ENCODE measurements around the gene LTBP3.

LTBP3 gene

DNA sequence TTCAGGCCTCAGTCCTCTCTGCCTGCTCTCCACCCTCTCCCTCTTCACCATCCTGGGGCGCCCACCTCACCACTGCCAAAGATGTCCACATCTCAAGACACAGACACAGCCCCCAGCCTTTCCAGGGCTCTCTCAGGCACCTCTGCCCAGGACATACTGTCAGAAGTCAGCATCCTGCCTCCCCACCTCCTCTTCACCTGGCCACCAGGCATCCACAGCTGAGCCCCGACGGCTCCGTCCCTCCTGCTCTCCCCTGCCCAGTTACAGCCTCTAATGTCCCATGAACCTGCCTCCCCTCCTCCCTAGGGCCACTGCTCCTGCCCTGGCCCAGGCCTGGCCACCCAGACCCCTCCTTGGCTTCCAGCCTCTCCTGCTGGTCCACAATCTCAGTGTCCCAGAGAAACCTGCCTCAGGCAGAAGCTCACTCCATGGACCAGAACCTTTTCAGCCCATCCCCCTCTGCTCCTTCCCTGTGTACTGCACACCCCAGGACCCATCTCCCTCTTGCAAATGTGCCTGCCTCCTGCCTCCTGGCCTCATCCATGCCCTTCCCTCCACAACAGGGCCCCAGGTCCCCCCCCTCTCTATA lies 3.2 kb downstream of the LTBP3 start:
- peak overlapping the region; percentile 73 for H3K27ac ChIP-seq
- H3K9ac ChIP-seq (ENCODE audit: insufficient read length), result no peak overlapping the region
- TF ChIP-seq FOXP2 (optimal IDR thresholded peaks at IDR 0.05; ENCODE audit: control extremely low read depth, extremely low read length, insufficient read depth), result no peak
- no peak for TF ChIP-seq POLR2AphosphoS5 (IDR thresholded peaks at IDR 0.05; ENCODE audit: borderline replicate concordance, low read depth, low read length)
- TF ChIP-seq EZH2 (IDR thresholded peaks at IDR 0.05), result no peak

DNA sequence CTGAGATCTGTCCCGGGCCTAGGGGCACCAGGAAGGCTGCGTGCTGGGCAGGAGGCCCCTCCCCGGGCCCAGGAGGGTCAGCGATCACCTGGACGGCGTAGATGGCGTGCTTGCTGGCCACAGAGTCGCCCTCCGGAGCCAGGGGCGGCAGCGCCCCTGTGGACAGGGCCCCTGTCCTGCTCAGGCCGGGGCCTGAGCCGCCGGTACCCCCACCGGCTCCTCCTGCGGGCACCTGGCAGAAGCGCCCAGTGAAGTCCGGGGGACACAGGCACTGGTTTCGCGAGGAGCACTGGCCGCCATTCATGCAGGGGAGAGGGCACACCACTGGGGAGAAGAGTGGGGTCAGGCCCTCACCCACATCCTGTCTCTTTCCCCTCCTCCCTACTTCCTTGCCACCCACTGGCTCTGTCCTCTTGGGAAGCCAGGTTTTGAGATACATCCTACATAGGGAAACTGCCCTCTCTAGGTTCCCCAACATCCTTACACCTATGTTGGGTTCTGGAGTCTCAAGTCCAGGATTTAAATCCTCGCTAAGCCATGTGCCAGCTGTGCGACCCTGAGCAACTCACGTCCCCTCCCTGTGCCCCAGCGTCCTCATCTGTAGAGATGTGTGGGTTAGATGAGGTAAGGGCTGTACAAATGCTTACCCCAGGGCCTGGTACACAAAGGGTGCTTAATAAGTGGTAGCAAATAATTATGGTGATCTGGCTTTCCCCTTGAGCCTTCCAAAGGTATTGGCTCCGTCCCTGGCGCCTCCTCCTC lies 3.9 kb downstream of the LTBP3 start:
- Histone ChIP-seq H3K9me3 (ENCODE audit: low read depth, low read length) (no peaks in the 10 kb centered on the region), H3K27ac (peak overlapping the region; percentile 73), H3K9ac (ENCODE audit: insufficient read length) (peak overlapping the region; percentile 29), H3K4me3 (peak overlapping the region; percentile 64), H3K36me3 (ENCODE audit: insufficient read depth, low read length) (peaks cover 17% of the 10 kb centered on the region; the same call in 1 of the 2 replicates)
- TF ChIP-seq POLR2AphosphoS5 (IDR thresholded peaks at IDR 0.05; ENCODE audit: borderline replicate concordance, low read depth, low read length), result no peak
- TF ChIP-seq FOXP2 (optimal IDR thresholded peaks at IDR 0.05; ENCODE audit: control extremely low read depth, extremely low read length, insufficient read depth), result no peak
- TF ChIP-seq EZH2 (IDR thresholded peaks at IDR 0.05), result no peak
- no peak for DNase-seq (ENCODE audit: low read depth, low spot score)

More for the DNA sequence above, 3.2 kb downstream of the LTBP3 start:
- DNase-seq (ENCODE audit: low read depth, low spot score), result no peak
- Histone ChIP-seq H3K4me3 (no peak overlapping the region), H3K9me3 (ENCODE audit: low read depth, low read length) (no peaks in the 10 kb centered on the region), H3K36me3 (ENCODE audit: insufficient read depth, low read length) (peaks cover 13% of the 10 kb centered on the region; the same call in 1 of the 2 replicates)

GRCh38 chr11:65553301-65554001 lies 4.7 kb downstream of the LTBP3 start:
- Histone ChIP-seq H3K4me3 (peak overlapping the region; percentile 64), H3K27ac (peak overlapping the region; percentile 73), H3K36me3 (ENCODE audit: insufficient read depth, low read length) (peaks cover 19% of the 10 kb centered on the region; the same call in 1 of the 2 replicates), H3K9me3 (ENCODE audit: low read depth, low read length) (no peaks in the 10 kb centered on the region), H3K9ac (ENCODE audit: insufficient read length) (no peak overlapping the region)
- TF ChIP-seq POLR2AphosphoS5 (IDR thresholded peaks at IDR 0.05; ENCODE audit: borderline replicate concordance, low read depth, low read length) (peak; percentile 59), EZH2 (IDR thresholded peaks at IDR 0.05) (no peak)
- no peak for DNase-seq (ENCODE audit: low read depth, low spot score)

DNA sequence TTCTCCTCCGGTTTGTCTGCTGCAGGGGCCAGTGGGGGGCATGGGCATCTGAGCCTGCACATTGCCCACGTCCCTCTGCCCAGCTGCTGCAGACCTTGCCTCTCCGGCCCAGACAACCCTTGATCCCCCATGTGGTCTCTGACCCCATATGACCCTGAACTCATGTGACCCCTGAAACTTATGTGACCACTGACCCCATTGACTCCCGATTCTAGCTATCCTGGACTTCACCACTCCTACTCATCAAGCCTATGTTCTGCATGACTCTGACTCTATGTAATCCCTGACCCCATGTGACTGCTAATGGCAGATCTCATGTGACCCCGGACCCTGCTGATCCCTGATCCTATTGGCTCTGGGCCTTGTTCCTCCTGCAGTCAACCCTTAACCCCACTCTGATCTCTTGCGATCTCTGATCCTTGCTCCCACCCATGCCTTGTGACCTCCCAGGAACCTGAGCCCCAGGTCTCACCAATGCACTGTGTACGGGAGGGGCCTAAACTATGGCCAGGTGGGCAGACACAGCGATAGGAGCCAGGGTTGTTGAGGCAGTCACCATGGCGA lies 5.7 kb downstream of the LTBP3 start:
- H3K27ac ChIP-seq, result peak overlapping the region; percentile 67; the same call in 1 of the 2 replicates
- no peak overlapping the region for H3K4me3 ChIP-seq
- H3K36me3 ChIP-seq (ENCODE audit: insufficient read depth, low read length), result peaks cover 19% of the 10 kb centered on the region; the same call in 1 of the 2 replicates
- TF ChIP-seq EZH2 (IDR thresholded peaks at IDR 0.05), result no peak
- DNase-seq (ENCODE audit: low read depth, low spot score), result no peak
- no peaks in the 10 kb centered on the region for H3K9me3 ChIP-seq (ENCODE audit: low read depth, low read length)
- H3K9ac ChIP-seq (ENCODE audit: insufficient read length), result no peak overlapping the region

GRCh38 chr11:65551572-65552387 lies 6.4 kb downstream of the LTBP3 start:
- no peak overlapping the region for H3K4me3 ChIP-seq
- TF ChIP-seq EZH2 (IDR thresholded peaks at IDR 0.05) (no peak), FOXP2 (optimal IDR thresholded peaks at IDR 0.05; ENCODE audit: control extremely low read depth, extremely low read length, insufficient read depth) (no peak), POLR2AphosphoS5 (IDR thresholded peaks at IDR 0.05; ENCODE audit: borderline replicate concordance, low read depth, low read length) (no peak)
- H3K9me3 ChIP-seq (ENCODE audit: low read depth, low read length), result no peaks in the 10 kb centered on the region
- peaks cover 19% of the 10 kb centered on the region; the same call in 1 of the 2 replicates for H3K36me3 ChIP-seq (ENCODE audit: insufficient read depth, low read length)
- no peak overlapping the region for H3K27ac ChIP-seq
- no peak for DNase-seq (ENCODE audit: low read depth, low spot score)
- H3K9ac ChIP-seq (ENCODE audit: insufficient read length), result no peak overlapping the region

DNA sequence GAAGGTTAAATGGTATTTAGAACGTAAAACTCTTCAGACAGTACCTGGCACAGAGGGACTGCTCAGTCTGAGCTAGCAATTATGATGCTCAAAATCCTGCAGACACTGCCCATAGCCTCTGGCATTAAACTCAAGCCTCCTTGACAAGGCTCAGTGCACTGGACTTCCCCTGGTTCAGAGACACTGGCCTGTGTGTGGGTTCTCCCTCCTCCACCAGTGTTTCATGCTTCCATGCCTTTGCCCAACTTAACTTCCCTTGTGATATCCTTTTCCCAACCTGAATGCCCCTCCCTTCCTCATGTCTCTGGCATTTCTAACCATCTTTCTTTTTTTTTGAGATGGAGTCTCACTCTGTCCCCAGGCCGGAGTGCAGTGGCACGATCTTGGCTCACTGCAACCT lies 9.1 kb downstream of the LTBP3 start:
- no peak for DNase-seq (ENCODE audit: low read depth, low spot score)
- TF ChIP-seq POLR2AphosphoS5 (IDR thresholded peaks at IDR 0.05; ENCODE audit: borderline replicate concordance, low read depth, low read length) (no peak), FOXP2 (optimal IDR thresholded peaks at IDR 0.05; ENCODE audit: control extremely low read depth, extremely low read length, insufficient read depth) (no peak), EZH2 (IDR thresholded peaks at IDR 0.05) (no peak)
- H3K36me3 ChIP-seq (ENCODE audit: insufficient read depth, low read length), result peaks cover 19% of the 10 kb centered on the region; the same call in 1 of the 2 replicates
- no peaks in the 10 kb centered on the region for H3K9me3 ChIP-seq (ENCODE audit: low read depth, low read length)
- no peak overlapping the region for H3K9ac ChIP-seq (ENCODE audit: insufficient read length)
- no peak overlapping the region for H3K27ac ChIP-seq
- no peak overlapping the region for H3K4me3 ChIP-seq

DNA sequence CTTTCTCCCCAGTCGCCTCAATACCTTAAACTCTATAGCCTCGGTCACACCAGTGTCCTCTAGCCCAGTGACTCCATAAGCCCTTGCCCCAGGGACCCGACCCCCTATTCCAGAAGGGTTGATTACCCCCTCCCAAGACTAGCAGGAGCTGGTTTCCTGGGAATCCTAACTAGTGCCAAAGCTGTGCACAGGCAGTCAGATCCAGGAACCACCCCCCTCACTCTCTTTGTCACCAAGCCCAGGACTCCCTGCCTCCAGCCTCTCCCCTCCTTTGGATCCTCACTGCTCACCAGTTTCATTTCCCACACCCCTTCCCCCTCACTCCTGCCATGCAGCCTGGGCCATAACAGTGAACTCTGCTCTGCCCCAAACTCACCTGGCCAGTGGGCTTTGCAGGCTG lies 9.8 kb downstream of the LTBP3 start:
- Histone ChIP-seq H3K9ac (ENCODE audit: insufficient read length) (no peak overlapping the region), H3K36me3 (ENCODE audit: insufficient read depth, low read length) (peaks cover 19% of the 10 kb centered on the region; the same call in 1 of the 2 replicates), H3K4me3 (no peak overlapping the region), H3K27ac (no peak overlapping the region), H3K9me3 (ENCODE audit: low read depth, low read length) (no peaks in the 10 kb centered on the region)
- DNase-seq (ENCODE audit: low read depth, low spot score), result no peak
- TF ChIP-seq FOXP2 (optimal IDR thresholded peaks at IDR 0.05; ENCODE audit: control extremely low read depth, extremely low read length, insufficient read depth) (no peak), EZH2 (IDR thresholded peaks at IDR 0.05) (no peak), POLR2AphosphoS5 (IDR thresholded peaks at IDR 0.05; ENCODE audit: borderline replicate concordance, low read depth, low read length) (no peak)

Data from SK-N-MC (cell line).